GM23338 (cell line): ENCODE results near the gene RAC2. TPM values are rescaled to one million over a fixed set of nuclear protein-coding genes. Genes with fewer than 3 reads are reported as not detected.
A peak's percentile ranks its signal among the peaks of the same experiment; 100 is the strongest.

Experiments used
- ATAC-seq: fragments of 200-7000 bp; cut with Tn5 transposase; 3 replicates; pipeline ENCODE4 v1.9.1; 2020
- DNase-seq: peaks from one replicate; pipeline ENCODE4 v3.0.0-alpha.2; 2015; ENCODE audit warnings: low spot score
- H2AFZ ChIP-seq: fragments of 200-600 bp; sonication (generic); 2 replicates; pipeline ENCODE4 v1.8.0; 2016; ENCODE audit warnings: antibody characterized with exemption, mild to moderate bottlenecking, moderate library complexity
- H3F3A ChIP-seq: fragments of 200-600 bp; sonication (generic); replicated peaks from 2 replicates; pipeline ENCODE4 v1.8.0; 2017; ENCODE audit warnings: antibody characterized with exemption, mixed run types, low read depth
- H3K27ac ChIP-seq: fragments of 200-600 bp; sonication (generic); 2 replicates; pipeline ENCODE4 v1.6.1; 2016; ENCODE audit warnings: low read depth
- H3K27me3 ChIP-seq: fragments of 200-600 bp; sonication (generic); 2 replicates; pipeline ENCODE4 v1.8.0; 2016; ENCODE audit warnings: mild to moderate bottlenecking, mixed run types, moderate library complexity; ENCODE audit not compliant: insufficient read depth
- H3K36me3 ChIP-seq: fragments of 200-600 bp; sonication (generic); 2 replicates; pipeline ENCODE4 v1.8.0; 2016; ENCODE audit warnings: mild to moderate bottlenecking; ENCODE audit not compliant: insufficient read depth
- H3K4me1 ChIP-seq: fragments of 200-600 bp; sonication (generic); 2 replicates; pipeline ENCODE4 v1.8.0; 2016; ENCODE audit warnings: mild to moderate bottlenecking, moderate library complexity; ENCODE audit not compliant: insufficient read depth
- H3K4me2 ChIP-seq: fragments of 200-600 bp; sonication (generic); 2 replicates; pipeline ENCODE4 v1.7.1; 2017; ENCODE audit warnings: mixed run types
- H3K4me3 ChIP-seq: fragments of 200-600 bp; sonication (generic); 2 replicates; pipeline ENCODE4 v1.6.1; 2016; ENCODE audit warnings: mixed run types
- H3K79me2 ChIP-seq: fragments of 200-600 bp; sonication (generic); replicated peaks from 2 replicates; pipeline ENCODE4 v1.8.0; 2017; ENCODE audit warnings: mild to moderate bottlenecking; ENCODE audit not compliant: insufficient read depth
- H3K9me2 ChIP-seq: fragments of 200-600 bp; sonication (generic); 2 replicates; pipeline ENCODE4 v1.8.0; 2017; ENCODE audit not compliant: insufficient read depth
- H4K20me1 ChIP-seq: fragments of 200-600 bp; sonication (generic); replicated peaks from 2 replicates; pipeline ENCODE4 v1.8.0; 2017; ENCODE audit warnings: mild to moderate bottlenecking; ENCODE audit not compliant: insufficient read depth
- H3K27ac Mint-ChIP-seq: 2 replicates; pipeline ENCODE4 v1.8.0; 2020; ENCODE audit warnings: inconsistent platforms, mild to moderate bottlenecking, moderate library complexity, mixed read lengths
- H3K27me3 Mint-ChIP-seq: 3 replicates; pipeline ENCODE4 v1.8.0; 2022; ENCODE audit warnings: low read depth, mild to moderate bottlenecking, moderate library complexity, mixed read lengths, inconsistent platforms; ENCODE audit not compliant: insufficient read depth, poor library complexity
- H3K36me3 Mint-ChIP-seq: 3 replicates; pipeline ENCODE4 v1.8.0; 2021; ENCODE audit warnings: low read depth, mild to moderate bottlenecking, inconsistent platforms, moderate library complexity, mixed read lengths
- H3K4me1 Mint-ChIP-seq: 3 replicates; pipeline ENCODE4 v1.8.0; 2020; ENCODE audit warnings: mild to moderate bottlenecking, inconsistent platforms, mixed read lengths
- H3K4me3 Mint-ChIP-seq: 3 replicates; pipeline ENCODE4 v1.8.0; 2021; ENCODE audit warnings: moderate library complexity, mild to moderate bottlenecking, inconsistent platforms, mixed read lengths
- H3K9me3 Mint-ChIP-seq: 3 replicates; pipeline ENCODE4 v1.8.0; 2020; ENCODE audit warnings: moderate library complexity, mild to moderate bottlenecking, inconsistent platforms, mixed read lengths
- EZH2 ChIP-seq: fragments of 200-600 bp; sonication (generic); IDR thresholded peaks from one replicate; pipeline ENCODE4 v1.8.0; 2017; ENCODE audit warnings: antibody characterized with exemption, mild to moderate bottlenecking, low read depth; ENCODE audit not compliant: unreplicated experiment
- EZH2phosphoT487 ChIP-seq: fragments of 200-600 bp; sonication (generic); IDR thresholded peaks from one replicate; pipeline ENCODE4 v1.8.1; 2018; ENCODE audit warnings: antibody characterized with exemption; ENCODE audit not compliant: unreplicated experiment
- JUNB ChIP-seq: IDR thresholded peaks from one replicate; pipeline ENCODE4 v1.6.1; 2016; ENCODE audit warnings: antibody characterized with exemption; ENCODE audit not compliant: unreplicated experiment
- NANOG ChIP-seq: IDR thresholded peaks from 2 replicates; pipeline ENCODE4 v1.6.1; 2016; ENCODE audit warnings: antibody characterized with exemption, borderline replicate concordance
- POLR2AphosphoS5 ChIP-seq: IDR thresholded peaks from 2 replicates; pipeline ENCODE4 v1.6.1; 2016; ENCODE audit warnings: antibody characterized with exemption, low read depth
- STAT1 ChIP-seq: IDR thresholded peaks from one replicate; pipeline ENCODE4 v1.6.1; 2016; ENCODE audit warnings: antibody characterized with exemption; ENCODE audit not compliant: unreplicated experiment
- ZNF114 ChIP-seq: fragments of 250-450 bp; sonication (Bioruptor Pico); IDR thresholded peaks from 2 replicates; pipeline ENCODE4 v1.5.0; 2020; ENCODE audit warnings: mild to moderate bottlenecking, moderate library complexity
- ZNF331 ChIP-seq: fragments of 250-450 bp; sonication (Bioruptor Pico); IDR thresholded peaks from 2 replicates; pipeline ENCODE4 v1.5.0; 2020; ENCODE audit warnings: low read depth, mild to moderate bottlenecking, moderate library complexity
- polyA plus RNA-seq: library from polyadenylated mRNA; unstranded; fragments of >200 nt; fragmentation: Nextera tagmentation; extraction: Ambion mirVana; gene quantifications from 2 replicates; pipeline ENCODE4 v1.2.1, GENCODE V29; 2016
- total RNA-seq: library from RNA; depleted of rRNA; stranded (reverse); fragments of >200 nt; shearing (Covaris generic); gene quantifications from 2 replicates; pipeline ENCODE4 v1.2.3, GENCODE V29; 2014
- TF ChIP-seq, protein P1 (sequence below), 2 experiments: fragments of 200-600 bp in 1 of 2; sonication (generic) in 1 of 2; conservative IDR thresholded peaks; 2 replicates each; pipeline versions ENCODE4 v1.5.1 to v1.6.1; 2016 to 2017; ENCODE audit warnings: antibody characterized with exemption in 2 of 2, low read depth in 2 of 2, mild to moderate bottlenecking in 2 of 2, moderate library complexity in 1 of 2
- TF ChIP-seq, protein P2 (sequence below): IDR thresholded peaks from 2 replicates; pipeline ENCODE4 v1.6.1; 2016; ENCODE audit warnings: antibody characterized with exemption
- TF ChIP-seq, protein P3 (sequence below): IDR thresholded peaks from one replicate; pipeline ENCODE4 v1.6.1; 2018; ENCODE audit warnings: antibody characterized with exemption; ENCODE audit not compliant: unreplicated experiment

RAC2 gene
- total and polyA plus RNA-seq, 2 experiments from 2014 or later, result 2.4 to 2.7 TPM

DNA sequence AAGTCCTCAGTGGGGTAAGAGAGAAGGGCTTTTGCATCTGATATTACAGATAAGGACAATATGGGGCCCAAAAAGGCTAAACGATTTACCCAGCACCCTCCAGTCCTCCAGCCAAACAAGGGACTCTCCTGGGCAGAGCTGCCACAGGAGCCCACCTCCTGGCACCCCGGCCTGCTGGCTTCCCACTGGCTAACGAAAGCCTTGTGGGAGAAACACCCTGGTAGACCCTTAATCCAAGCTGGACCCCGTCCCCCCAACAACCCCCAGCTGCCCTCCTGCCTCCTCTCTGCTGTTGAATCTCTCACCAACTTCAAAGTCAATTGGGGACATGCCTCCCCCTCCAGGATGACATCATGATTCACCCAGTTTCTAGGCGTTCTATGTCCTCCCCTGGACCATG is 66.8 kb downstream of the RAC2 start:
- Histone ChIP-seq H3K79me2 (no peaks in the 10 kb centered on the region), H3F3A (no peaks in the 10 kb centered on the region), H3K27me3 (no peaks in the 10 kb centered on the region), H3K4me1 (peaks cover 9% of the 10 kb centered on the region; the same call in 1 of the 2 replicates), H3K27ac (no peak overlapping the region), H3K4me2 (no peak overlapping the region), H4K20me1 (no peaks in the 10 kb centered on the region), H3K9me2 (no peaks in the 10 kb centered on the region), H3K36me3 (no peaks in the 10 kb centered on the region), H3K4me3 (no peak overlapping the region), H2AFZ (no peak overlapping the region)
- no peak for DNase-seq
- Mint-ChIP-seq H3K9me3 (no peaks in the 10 kb centered on the region), H3K4me3 (no peak overlapping the region), H3K36me3 (no peaks in the 10 kb centered on the region; the same call in 2 of the 3 replicates), H3K4me1 (peaks cover 23% of the 10 kb centered on the region), H3K27me3 (peaks cover 7% of the 10 kb centered on the region), H3K27ac (no peak overlapping the region)
- no peak for ATAC-seq
- TF ChIP-seq EZH2phosphoT487, result no peak
- TF ChIP-seq, protein P1, sequence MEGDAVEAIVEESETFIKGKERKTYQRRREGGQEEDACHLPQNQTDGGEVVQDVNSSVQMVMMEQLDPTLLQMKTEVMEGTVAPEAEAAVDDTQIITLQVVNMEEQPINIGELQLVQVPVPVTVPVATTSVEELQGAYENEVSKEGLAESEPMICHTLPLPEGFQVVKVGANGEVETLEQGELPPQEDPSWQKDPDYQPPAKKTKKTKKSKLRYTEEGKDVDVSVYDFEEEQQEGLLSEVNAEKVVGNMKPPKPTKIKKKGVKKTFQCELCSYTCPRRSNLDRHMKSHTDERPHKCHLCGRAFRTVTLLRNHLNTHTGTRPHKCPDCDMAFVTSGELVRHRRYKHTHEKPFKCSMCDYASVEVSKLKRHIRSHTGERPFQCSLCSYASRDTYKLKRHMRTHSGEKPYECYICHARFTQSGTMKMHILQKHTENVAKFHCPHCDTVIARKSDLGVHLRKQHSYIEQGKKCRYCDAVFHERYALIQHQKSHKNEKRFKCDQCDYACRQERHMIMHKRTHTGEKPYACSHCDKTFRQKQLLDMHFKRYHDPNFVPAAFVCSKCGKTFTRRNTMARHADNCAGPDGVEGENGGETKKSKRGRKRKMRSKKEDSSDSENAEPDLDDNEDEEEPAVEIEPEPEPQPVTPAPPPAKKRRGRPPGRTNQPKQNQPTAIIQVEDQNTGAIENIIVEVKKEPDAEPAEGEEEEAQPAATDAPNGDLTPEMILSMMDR (conservative IDR thresholded peaks at IDR 0.05; ENCODE audit: low read depth in 2 of 2), result no peak
- TF ChIP-seq STAT1, result no peak
- no peak for TF ChIP-seq POLR2AphosphoS5
- TF ChIP-seq ZNF331 (CRISPR knock-in tag), result no peak
- TF ChIP-seq ZNF114 (CRISPR knock-in tag), result no peak

DNA sequence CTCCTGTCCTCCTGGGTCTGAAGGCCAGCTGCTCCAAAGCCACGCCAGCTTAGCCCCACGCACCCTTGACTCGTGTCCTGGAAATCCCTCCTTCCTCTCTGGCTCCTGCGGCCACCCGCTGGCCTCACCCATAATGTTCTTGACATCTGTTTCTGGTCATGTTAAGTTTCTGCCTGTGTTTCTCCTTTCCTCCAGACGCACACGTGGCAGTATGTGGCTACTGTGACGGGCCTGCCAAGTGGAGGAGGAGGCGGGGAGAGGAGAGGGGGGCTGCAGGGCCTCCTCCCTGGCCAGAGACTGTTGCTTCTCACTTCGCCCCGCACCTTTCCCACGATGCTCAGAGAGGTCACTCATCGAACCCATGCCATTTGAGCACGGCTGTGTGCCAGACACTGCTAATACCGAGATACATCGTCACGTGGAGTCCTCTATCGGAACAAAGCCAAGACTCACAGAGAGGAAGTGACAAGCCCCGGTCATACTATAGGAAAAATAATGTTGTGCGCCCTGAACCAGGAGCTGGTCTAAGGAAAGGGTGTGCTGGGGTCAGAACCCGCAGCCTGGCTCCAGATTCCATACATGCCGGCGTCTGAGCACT is 67.5 kb downstream of the RAC2 start:
- no peaks in the 10 kb centered on the region for H3K27me3 ChIP-seq
- Mint-ChIP-seq H3K27ac (no peak overlapping the region), H3K36me3 (no peaks in the 10 kb centered on the region; the same call in 2 of the 3 replicates), H3K4me1 (peaks cover 25% of the 10 kb centered on the region), H3K4me3 (no peak overlapping the region), H3K27me3 (peaks cover 7% of the 10 kb centered on the region), H3K9me3 (no peaks in the 10 kb centered on the region)
- H3K4me1 ChIP-seq, result peaks cover 15% of the 10 kb centered on the region
- no peaks in the 10 kb centered on the region for H3K9me2 ChIP-seq
- DNase-seq, result no peak
- ATAC-seq, result no peak
- H3K36me3 ChIP-seq, result no peaks in the 10 kb centered on the region
- H3K4me2 ChIP-seq, result no peak overlapping the region
- no peaks in the 10 kb centered on the region for H4K20me1 ChIP-seq
- peak overlapping the region; percentile 47; the same call in 1 of the 2 replicates for H2AFZ ChIP-seq
- no peak overlapping the region for H3K4me3 ChIP-seq
- TF ChIP-seq EZH2, result no peak
- TF ChIP-seq, protein P1 (conservative IDR thresholded peaks at IDR 0.05; ENCODE audit: low read depth in 2 of 2), result no peak
- TF ChIP-seq, protein P2, sequence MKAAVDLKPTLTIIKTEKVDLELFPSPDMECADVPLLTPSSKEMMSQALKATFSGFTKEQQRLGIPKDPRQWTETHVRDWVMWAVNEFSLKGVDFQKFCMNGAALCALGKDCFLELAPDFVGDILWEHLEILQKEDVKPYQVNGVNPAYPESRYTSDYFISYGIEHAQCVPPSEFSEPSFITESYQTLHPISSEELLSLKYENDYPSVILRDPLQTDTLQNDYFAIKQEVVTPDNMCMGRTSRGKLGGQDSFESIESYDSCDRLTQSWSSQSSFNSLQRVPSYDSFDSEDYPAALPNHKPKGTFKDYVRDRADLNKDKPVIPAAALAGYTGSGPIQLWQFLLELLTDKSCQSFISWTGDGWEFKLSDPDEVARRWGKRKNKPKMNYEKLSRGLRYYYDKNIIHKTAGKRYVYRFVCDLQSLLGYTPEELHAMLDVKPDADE, result no peak
- TF ChIP-seq EZH2phosphoT487, result no peak
- TF ChIP-seq ZNF331 (CRISPR knock-in tag), result no peak
- TF ChIP-seq POLR2AphosphoS5, result no peak
- TF ChIP-seq NANOG, result no peak
- TF ChIP-seq, protein P3, sequence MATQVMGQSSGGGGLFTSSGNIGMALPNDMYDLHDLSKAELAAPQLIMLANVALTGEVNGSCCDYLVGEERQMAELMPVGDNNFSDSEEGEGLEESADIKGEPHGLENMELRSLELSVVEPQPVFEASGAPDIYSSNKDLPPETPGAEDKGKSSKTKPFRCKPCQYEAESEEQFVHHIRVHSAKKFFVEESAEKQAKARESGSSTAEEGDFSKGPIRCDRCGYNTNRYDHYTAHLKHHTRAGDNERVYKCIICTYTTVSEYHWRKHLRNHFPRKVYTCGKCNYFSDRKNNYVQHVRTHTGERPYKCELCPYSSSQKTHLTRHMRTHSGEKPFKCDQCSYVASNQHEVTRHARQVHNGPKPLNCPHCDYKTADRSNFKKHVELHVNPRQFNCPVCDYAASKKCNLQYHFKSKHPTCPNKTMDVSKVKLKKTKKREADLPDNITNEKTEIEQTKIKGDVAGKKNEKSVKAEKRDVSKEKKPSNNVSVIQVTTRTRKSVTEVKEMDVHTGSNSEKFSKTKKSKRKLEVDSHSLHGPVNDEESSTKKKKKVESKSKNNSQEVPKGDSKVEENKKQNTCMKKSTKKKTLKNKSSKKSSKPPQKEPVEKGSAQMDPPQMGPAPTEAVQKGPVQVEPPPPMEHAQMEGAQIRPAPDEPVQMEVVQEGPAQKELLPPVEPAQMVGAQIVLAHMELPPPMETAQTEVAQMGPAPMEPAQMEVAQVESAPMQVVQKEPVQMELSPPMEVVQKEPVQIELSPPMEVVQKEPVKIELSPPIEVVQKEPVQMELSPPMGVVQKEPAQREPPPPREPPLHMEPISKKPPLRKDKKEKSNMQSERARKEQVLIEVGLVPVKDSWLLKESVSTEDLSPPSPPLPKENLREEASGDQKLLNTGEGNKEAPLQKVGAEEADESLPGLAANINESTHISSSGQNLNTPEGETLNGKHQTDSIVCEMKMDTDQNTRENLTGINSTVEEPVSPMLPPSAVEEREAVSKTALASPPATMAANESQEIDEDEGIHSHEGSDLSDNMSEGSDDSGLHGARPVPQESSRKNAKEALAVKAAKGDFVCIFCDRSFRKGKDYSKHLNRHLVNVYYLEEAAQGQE, result no peak
- no peak for TF ChIP-seq JUNB
- no peaks in the 10 kb centered on the region for H3K79me2 ChIP-seq
- H3K27ac ChIP-seq, result no peak overlapping the region
- no peaks in the 10 kb centered on the region for H3F3A ChIP-seq
